ENCODE measurements around the gene ZNF724.

DNA sequence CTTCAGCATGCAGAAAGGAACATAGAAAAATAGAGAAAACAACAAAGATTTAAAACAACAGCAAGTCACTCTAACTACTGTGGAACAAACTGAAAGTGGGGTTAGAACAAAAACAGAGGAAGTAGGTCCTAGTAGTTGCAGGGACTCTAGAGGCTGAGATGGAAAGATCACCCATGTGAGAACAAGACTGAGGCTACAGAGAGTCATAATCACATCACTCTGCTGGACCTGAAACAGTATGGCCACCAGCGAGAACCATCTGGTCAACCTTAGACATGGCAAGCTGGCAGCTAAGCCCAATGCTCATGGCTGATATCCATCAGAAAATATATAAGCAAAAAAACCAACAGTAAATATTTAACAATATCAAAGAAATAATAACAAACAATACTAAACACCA is 35.8 kb upstream of the ZNF724 start:
- TF ChIP-seq CTCF (IDR thresholded peaks at IDR 0.05) = no peak
- no peak for TF ChIP-seq POLR2A (IDR thresholded peaks at IDR 0.05)
- TF ChIP-seq EP300 (IDR thresholded peaks at IDR 0.05) = no peak

Data from tibial nerve (tissue), 4 donors.